HCT116 (cell line): ENCODE results near the gene CYTL1. TPM values are rescaled to one million over a fixed set of nuclear protein-coding genes. Genes with fewer than 3 reads are reported as not detected.
"Not testable (repeated sequence)": the region's sequence is repeated elsewhere in the genome, so short reads cannot be mapped to it uniquely, and the experiment has no call there.

ENCODE experiments used
- ATAC-seq: fragments of 200-7000 bp; cut with Tn5 transposase; 2 replicates; pipeline ENCODE4 v1.9.1; 2020; ENCODE audit warnings: mild to moderate bottlenecking, moderate library complexity
- BruUV-seq: library from RNA; stranded (reverse); fragments of 400-500 nt; replicated peaks from 2 replicates; lab custom pipeline; 2021; lab: Mats Ljungman, UMichigan
- CTCF ChIA-PET: fragments of 300-600 bp; sonication (Branson Sonifier 250); formaldehyde crosslinking; loops from one replicate; lab custom pipeline; 2021; ENCODE audit warnings: antibody characterized with exemption; lab: Charles Lee
- POLR2A ChIA-PET: fragments of 300-600, 350-600 bp; sonication (Branson Sonifier 250); formaldehyde crosslinking; loops from one replicate; lab custom pipeline; 2021; ENCODE audit warnings: antibody characterized with exemption; lab: Charles Lee
- RAD21 ChIA-PET, 2 experiments: fragments of 300-600 bp; sonication (Branson Sonifier 250); formaldehyde crosslinking; loops; one replicate each; lab custom pipeline; 2023; ENCODE audit warnings: low total read pairs in 2 of 2; ENCODE audit not compliant: uncharacterized antibody in 2 of 2, unreplicated experiment in 2 of 2, low non-redundant PET in 1 of 2; lab: Charles Lee
- DNase-seq: peaks from one replicate; pipeline ENCODE4 v3.0.0-alpha.2; 2010; ENCODE audit warnings: low read depth, low spot score
- H2AFZ ChIP-seq: fragments of 200-600 bp; shearing (Covaris generic), sonication (generic); 2 replicates; pipeline ENCODE4 v1.6.1; 2017; ENCODE audit warnings: low read depth, mixed run types, mixed read lengths, antibody characterized with exemption, low read length; ENCODE audit not compliant: poor library complexity, severe bottlenecking
- H3K27ac ChIP-seq: 2 replicates; pipeline ENCODE4 v1.5.1; 2012; ENCODE audit warnings: low read depth, low read length
- H3K27me3 ChIP-seq: fragments of 200-600 bp; sonication (generic); 2 replicates; pipeline ENCODE4 v1.6.1; 2016; ENCODE audit warnings: mixed run types, low read length, mixed read lengths; ENCODE audit not compliant: insufficient read depth
- H3K36me3 ChIP-seq, 2 experiments: fragments of 200-500 bp in 1 of 2; fragments of 200-600 bp in 1 of 2; sonication (Bioruptor generic) in 1 of 2; sonication (generic) in 1 of 2; 2 replicates each; pipeline versions ENCODE4 v1.5.1 to v1.6.1; 2014 to 2016; ENCODE audit warnings: low read length in 2 of 2, inconsistent platforms in 1 of 2, mixed read lengths in 1 of 2, mixed run types in 1 of 2; ENCODE audit not compliant: insufficient read depth in 2 of 2, control insufficient read depth in 1 of 2
- H3K4me1 ChIP-seq, 2 experiments: fragments of 200-600 bp in 1 of 2; sonication (generic) in 1 of 2; 2 replicates each; pipeline versions ENCODE4 v1.5.1 to v1.6.1; 2012 to 2017; ENCODE audit warnings: low read length in 2 of 2, inconsistent platforms in 1 of 2, mild to moderate bottlenecking in 1 of 2, mixed read lengths in 1 of 2, mixed run types in 1 of 2, moderate library complexity in 1 of 2; ENCODE audit not compliant: insufficient read depth in 2 of 2, control insufficient read depth in 1 of 2
- H3K4me2 ChIP-seq: fragments of 200-600 bp; sonication (generic); 2 replicates; pipeline ENCODE4 v1.6.1; 2017; ENCODE audit warnings: mixed run types, low read length, mixed read lengths
- H3K4me3 ChIP-seq, 2 experiments: fragments of 200-600 bp in 1 of 2; sonication (generic) in 1 of 2; replicated peaks in 1 of 2; 2 replicates each; pipeline ENCODE4 v1.5.1; 2011 to 2016; ENCODE audit warnings: low read length in 2 of 2, control low read depth in 1 of 2, low read depth in 1 of 2, mild to moderate bottlenecking in 1 of 2, mixed read lengths in 1 of 2, mixed run types in 1 of 2
- H3K79me2 ChIP-seq: fragments of 200-600 bp; sonication (generic); 2 replicates; pipeline ENCODE4 v1.6.1; 2017; ENCODE audit warnings: mild to moderate bottlenecking, mixed run types, low read length, moderate library complexity, mixed read lengths; ENCODE audit not compliant: insufficient read depth
- H3K9ac ChIP-seq: fragments of 200-600 bp; sonication (generic); 2 replicates; pipeline ENCODE4 v1.6.1; 2016; ENCODE audit warnings: low read length, mixed read lengths
- H3K9me2 ChIP-seq: fragments of 200-600 bp; sonication (generic), shearing (Covaris generic); 2 replicates; pipeline ENCODE4 v1.6.1; 2017; ENCODE audit warnings: mixed run types, mild to moderate bottlenecking, moderate library complexity; ENCODE audit not compliant: insufficient read depth
- H3K9me3 ChIP-seq, 2 experiments: fragments of 200-500 bp in 1 of 2; fragments of 200-600 bp in 1 of 2; sonication (Bioruptor generic) in 1 of 2; sonication (generic) in 1 of 2; 2 replicates each; pipeline ENCODE4 v1.6.1; 2014 to 2017; ENCODE audit warnings: low read length in 2 of 2, mixed read lengths in 2 of 2, inconsistent platforms in 1 of 2, low read depth in 1 of 2, mild to moderate bottlenecking in 1 of 2, mixed run types in 1 of 2, moderate library complexity in 1 of 2; ENCODE audit not compliant: control insufficient read depth in 1 of 2, insufficient read depth in 1 of 2
- H4K20me1 ChIP-seq: fragments of 200-600 bp; sonication (generic), shearing (Covaris generic); 2 replicates; pipeline ENCODE4 v1.6.1; 2017; ENCODE audit warnings: mixed run types, mild to moderate bottlenecking, moderate library complexity; ENCODE audit not compliant: insufficient read depth
- CBX3 ChIP-seq: IDR thresholded peaks from 2 replicates; pipeline ENCODE4 v1.6.1; 2012; ENCODE audit warnings: low read depth
- ELF1 ChIP-seq: IDR thresholded peaks from 2 replicates; pipeline ENCODE4 v1.6.1; 2012; ENCODE audit warnings: low read depth, borderline replicate concordance
- FOSL1 ChIP-seq: IDR thresholded peaks from 2 replicates; pipeline ENCODE4 v1.6.1; 2012; ENCODE audit warnings: low read depth
- POLR2A ChIP-seq: IDR thresholded peaks from 2 replicates; pipeline ENCODE4 v1.7.0; 2011; ENCODE audit warnings: borderline replicate concordance; ENCODE audit not compliant: insufficient read depth, insufficient read length; ENCODE audit errors: extremely low read depth
- POLR2AphosphoS5 ChIP-seq: IDR thresholded peaks from 2 replicates; pipeline ENCODE4 v1.6.1; 2011; ENCODE audit warnings: mild to moderate bottlenecking, low read depth, low read length, moderate library complexity
- RAD21 ChIP-seq: IDR thresholded peaks from 2 replicates; pipeline ENCODE4 v1.6.1; 2012; ENCODE audit warnings: low read depth, mild to moderate bottlenecking
- SP1 ChIP-seq: IDR thresholded peaks from 2 replicates; pipeline ENCODE4 v1.6.1; 2012; ENCODE audit warnings: low read depth
- SRF ChIP-seq: IDR thresholded peaks from 2 replicates; pipeline ENCODE4 v1.6.1; 2012; ENCODE audit warnings: low read depth
- TCF7L2 ChIP-seq: IDR thresholded peaks from 2 replicates; pipeline ENCODE4 v1.7.0; 2011; ENCODE audit warnings: borderline replicate concordance, inconsistent platforms; ENCODE audit not compliant: insufficient read depth, insufficient read length; ENCODE audit errors: extremely low read depth
- YY1 ChIP-seq: IDR thresholded peaks from 2 replicates; pipeline ENCODE4 v1.6.1; 2011; ENCODE audit warnings: low read length, low read depth, moderate library complexity, mild to moderate bottlenecking; ENCODE audit not compliant: insufficient replicate concordance; ENCODE audit errors: extremely low read depth
- ZFX ChIP-seq: fragments of 450-650 bp; IDR thresholded peaks from 2 replicates; pipeline ENCODE4 v1.6.1; 2017
- ZNF274 ChIP-seq: fragments of 200-500 bp; sonication (Bioruptor generic); IDR thresholded peaks from 2 replicates; pipeline ENCODE4 v1.6.1; 2014; ENCODE audit warnings: mild to moderate bottlenecking, low read depth, low read length, inconsistent platforms
- intact Hi-C: fragments of 100-400 bp; cut with micrococcal nuclease; formaldehyde crosslinking; loops from 2 replicates; pipeline ENCODE4 v1.10.0; 2022
- total RNA-seq: library from RNA; stranded (reverse); gene quantifications from one replicate; pipeline ENCODE4 v1.2.1, GENCODE V29; 2021; ENCODE audit not compliant: unreplicated experiment
- TF ChIP-seq, protein P1 (sequence below): IDR thresholded peaks from 2 replicates; pipeline ENCODE4 v1.6.1; 2011; ENCODE audit warnings: mild to moderate bottlenecking, low read length, moderate library complexity; ENCODE audit not compliant: insufficient replicate concordance; ENCODE audit errors: extremely low read depth

Gene CYTL1
- total RNA-seq, 1 experiment from 2014 or later: not detected

GRCh38 chr4:5009796-5010195 is 9.5 kb downstream of the CYTL1 start:
- DNase-seq (no peak), ATAC-seq (no peak)
- no peaks in the 10 kb centered on the region for H4K20me1 ChIP-seq
- TF ChIP-seq POLR2A (no peak), ZFX (no peak), CBX3 (no peak), ELF1 (no peak), ZNF274 (no peak), FOSL1 (no peak), YY1 (no peak), SP1 (no peak), POLR2AphosphoS5 (no peak), TCF7L2 (no peak), RAD21 (no peak), SRF (no peak)
- TF ChIP-seq, protein P1, sequence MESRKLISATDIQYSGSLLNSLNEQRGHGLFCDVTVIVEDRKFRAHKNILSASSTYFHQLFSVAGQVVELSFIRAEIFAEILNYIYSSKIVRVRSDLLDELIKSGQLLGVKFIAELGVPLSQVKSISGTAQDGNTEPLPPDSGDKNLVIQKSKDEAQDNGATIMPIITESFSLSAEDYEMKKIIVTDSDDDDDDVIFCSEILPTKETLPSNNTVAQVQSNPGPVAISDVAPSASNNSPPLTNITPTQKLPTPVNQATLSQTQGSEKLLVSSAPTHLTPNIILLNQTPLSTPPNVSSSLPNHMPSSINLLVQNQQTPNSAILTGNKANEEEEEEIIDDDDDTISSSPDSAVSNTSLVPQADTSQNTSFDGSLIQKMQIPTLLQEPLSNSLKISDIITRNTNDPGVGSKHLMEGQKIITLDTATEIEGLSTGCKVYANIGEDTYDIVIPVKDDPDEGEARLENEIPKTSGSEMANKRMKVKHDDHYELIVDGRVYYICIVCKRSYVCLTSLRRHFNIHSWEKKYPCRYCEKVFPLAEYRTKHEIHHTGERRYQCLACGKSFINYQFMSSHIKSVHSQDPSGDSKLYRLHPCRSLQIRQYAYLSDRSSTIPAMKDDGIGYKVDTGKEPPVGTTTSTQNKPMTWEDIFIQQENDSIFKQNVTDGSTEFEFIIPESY: no peak
- no peaks in the 10 kb centered on the region for H3K4me1 ChIP-seq
- POLR2A ChIA-PET: no interaction called here
- RAD21 ChIA-PET: no interaction called here
- no peak overlapping the region for H3K4me2 ChIP-seq
- no peaks in the 10 kb centered on the region for H3K9me3 ChIP-seq
- intact Hi-C loops: no loop called here
- H3K27me3 ChIP-seq: peaks cover 75% of the 10 kb centered on the region
- no peak overlapping the region for H2AFZ ChIP-seq
- CTCF ChIA-PET: no interaction called here
- H3K79me2 ChIP-seq: no peaks in the 10 kb centered on the region
- no peak overlapping the region for H3K9ac ChIP-seq
- no TSS peak for BruUV-seq
- no peaks in the 10 kb centered on the region for H3K9me2 ChIP-seq
- H3K27ac ChIP-seq: no peak overlapping the region
- no peaks in the 10 kb centered on the region for H3K36me3 ChIP-seq
- no peak overlapping the region for H3K4me3 ChIP-seq

- intact Hi-C loops, RAD21 ChIA-PET, H3K27ac ChIP-seq, H3K9ac ChIP-seq, POLR2A ChIA-PET, ATAC-seq, H3K4me3 ChIP-seq, H4K20me1 ChIP-seq, H2AFZ ChIP-seq, H3K4me1 ChIP-seq, H3K79me2 ChIP-seq, DNase-seq, H3K9me2 ChIP-seq, H3K36me3 ChIP-seq, H3K9me3 ChIP-seq, H3K4me2 ChIP-seq, BruUV-seq: not testable (repeated sequence)
- CTCF ChIA-PET: interaction anchor here (0.7 kb wide), 1 partner anchor 799 kb away, joined by 4 read pairs; no protein-coding TSS in a partner anchor
- peaks cover 77% of the 10 kb centered on the region for H3K27me3 ChIP-seq
Measured at GRCh38 chr4:5006932-5007331, 12.3 kb downstream of the CYTL1 start.
